GM23248 (cell line): ENCODE results near the gene RAI2. TPM values are rescaled to one million over a fixed set of nuclear protein-coding genes. Genes with fewer than 3 reads are reported as not detected.

Experiments
- DNase-seq: peaks from one replicate; pipeline ENCODE4 v3.0.0-alpha.2; 2015
- H2AFZ ChIP-seq: fragments of 200-600 bp; sonication (generic); 2 replicates; pipeline ENCODE4 v1.6.1; 2016; ENCODE audit warnings: antibody characterized with exemption
- H3F3A ChIP-seq: fragments of 200-600 bp; sonication (generic); 2 replicates; pipeline ENCODE4 v1.6.1; 2016; ENCODE audit warnings: mild to moderate bottlenecking, antibody characterized with exemption, mixed run types; ENCODE audit not compliant: insufficient read depth
- H3K27ac ChIP-seq: fragments of 200-600 bp; sonication (generic); 2 replicates; pipeline ENCODE4 v1.5.1; 2016; ENCODE audit warnings: mild to moderate bottlenecking
- H3K27me3 ChIP-seq: fragments of 200-600 bp; sonication (generic); replicated peaks from 2 replicates; pipeline ENCODE4 v1.6.1; 2016; ENCODE audit warnings: mild to moderate bottlenecking; ENCODE audit not compliant: insufficient read depth
- H3K36me3 ChIP-seq: fragments of 200-600 bp; sonication (generic); 2 replicates; pipeline ENCODE4 v1.6.1; 2016; ENCODE audit warnings: low read depth, mild to moderate bottlenecking
- H3K4me1 ChIP-seq: fragments of 200-600 bp; sonication (generic); 2 replicates; pipeline ENCODE4 v1.6.1; 2016; ENCODE audit warnings: mild to moderate bottlenecking; ENCODE audit not compliant: insufficient read depth
- H3K4me2 ChIP-seq: fragments of 200-600 bp; sonication (generic); one replicate; pipeline ENCODE4 v1.6.1; 2016; ENCODE audit warnings: mild to moderate bottlenecking; ENCODE audit not compliant: unreplicated experiment
- H3K4me3 ChIP-seq: fragments of 200-600 bp; sonication (generic); 2 replicates; pipeline ENCODE4 v1.5.1; 2016; ENCODE audit warnings: mild to moderate bottlenecking
- H3K79me2 ChIP-seq: fragments of 200-600 bp; sonication (generic); 2 replicates; pipeline ENCODE4 v1.6.1; 2016; ENCODE audit warnings: mild to moderate bottlenecking; ENCODE audit not compliant: insufficient read depth
- H3K9ac ChIP-seq: fragments of 200-600 bp; sonication (generic); 2 replicates; pipeline ENCODE4 v1.6.1; 2016; ENCODE audit warnings: mild to moderate bottlenecking
- H3K9me2 ChIP-seq: fragments of 200-600 bp; sonication (generic); 2 replicates; pipeline ENCODE4 v1.6.1; 2016; ENCODE audit warnings: mixed run types, mild to moderate bottlenecking, moderate library complexity; ENCODE audit not compliant: insufficient read depth
- H3K9me3 ChIP-seq: fragments of 200-600 bp; sonication (generic); one replicate; pipeline ENCODE4 v1.6.1; 2017; ENCODE audit warnings: low read depth
- H4K20me1 ChIP-seq: fragments of 200-600 bp; sonication (generic); 2 replicates; pipeline ENCODE4 v1.6.0; 2016; ENCODE audit not compliant: insufficient read depth
- EZH2 ChIP-seq: fragments of 200-600 bp; sonication (generic); IDR thresholded peaks from 2 replicates; pipeline ENCODE4 v1.6.1; 2018; ENCODE audit warnings: antibody characterized with exemption, mild to moderate bottlenecking; ENCODE audit not compliant: insufficient read depth, poor library complexity, severe bottlenecking
- EZH2phosphoT487 ChIP-seq: fragments of 200-600 bp; sonication (generic); IDR thresholded peaks from 2 replicates; pipeline ENCODE4 v1.6.1; 2018; ENCODE audit warnings: antibody characterized with exemption, moderate library complexity, mild to moderate bottlenecking, low read depth; ENCODE audit not compliant: insufficient read depth
- WGBS, 2 experiments: methylation state at CpG; one replicate each; pipeline ENCODE4 v1.1.6; 2015 to 2017; ENCODE audit warnings: low lambda C conversion rate in 2 of 2, low coverage in 1 of 2; ENCODE audit errors: missing lambda C conversion rate in 2 of 2; 5-methylcytosine and 5-hydroxymethylcytosine counted together
- in situ Hi-C: fragments of 300-500 bp; cut with MboI; formaldehyde crosslinking; loops from 2 replicates; pipeline ENCODE4 v1.15.0; 2020
- polyA plus RNA-seq: library from polyadenylated mRNA; unstranded; fragments of >200 nt; fragmentation: Nextera tagmentation; extraction: Ambion mirVana; gene quantifications from 2 replicates; pipeline ENCODE4 v1.2.1, GENCODE V29; 2016
- total RNA-seq: library from RNA; depleted of rRNA; stranded (reverse); fragments of >200 nt; shearing (Covaris generic); gene quantifications from 2 replicates; pipeline ENCODE4 v1.2.3, GENCODE V29; 2014

RAI2 gene
- total and polyA plus RNA-seq, 2 experiments from 2014 or later, result not detected

DNA sequence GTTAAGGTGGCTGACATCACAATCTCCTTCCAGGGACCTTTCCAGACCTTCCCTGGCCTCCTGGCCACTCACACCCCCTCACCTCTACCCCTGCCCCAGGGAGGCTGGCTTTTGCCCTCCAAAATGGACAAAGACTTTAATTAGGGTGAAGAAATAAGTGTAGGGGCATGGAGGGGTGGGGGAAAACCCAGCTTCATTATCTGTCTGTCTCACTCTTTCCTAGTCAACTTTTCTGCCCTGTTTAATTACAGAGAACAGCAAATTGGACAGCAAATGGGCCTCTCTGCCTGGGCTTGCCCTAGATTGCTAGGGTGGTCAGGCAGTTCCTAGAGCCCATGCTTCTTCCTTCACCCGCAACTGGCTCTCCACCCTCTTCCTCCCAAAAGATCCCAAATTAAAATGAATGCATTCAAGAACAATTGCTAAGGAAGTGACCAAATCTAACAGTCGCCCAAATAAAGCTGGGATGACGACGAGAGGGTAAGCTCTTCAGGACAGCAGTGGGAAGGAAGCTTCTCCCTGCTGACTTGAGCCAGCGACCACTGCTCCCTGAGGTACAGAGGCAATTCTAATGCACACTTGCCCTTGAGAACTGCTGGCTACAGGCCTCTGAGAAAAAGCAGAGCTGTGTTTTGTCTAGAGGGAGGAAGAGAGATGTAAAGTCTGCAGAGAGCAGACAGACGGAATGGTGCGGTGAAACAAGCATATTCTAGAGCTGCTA, 12.4 kb downstream of the RAI2 start:
- DNase-seq, result no peak
- H3K9ac ChIP-seq, result no peak overlapping the region

DNA sequence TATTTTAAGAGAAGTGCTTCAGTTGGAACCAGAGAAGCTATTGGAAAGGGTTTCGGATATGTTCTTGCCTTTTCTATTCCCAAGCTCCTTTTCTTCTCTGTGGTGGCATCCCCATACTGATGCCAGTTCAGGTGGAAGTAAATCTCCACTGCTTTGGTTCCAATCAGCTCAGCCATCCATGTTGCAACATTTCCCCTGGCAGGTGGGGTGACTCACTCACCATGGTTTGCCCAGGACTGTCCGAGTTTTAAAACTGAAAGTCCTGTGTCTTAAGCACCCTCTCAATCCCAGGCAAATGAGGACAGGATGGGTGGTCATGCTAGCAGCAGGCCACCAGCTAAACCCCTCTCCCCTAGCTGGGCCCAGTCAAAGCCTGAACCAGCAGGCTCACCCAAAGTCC, 15.1 kb downstream of the RAI2 start:
- Histone ChIP-seq H4K20me1 (no peaks in the 10 kb centered on the region), H3K79me2 (no peaks in the 10 kb centered on the region), H2AFZ (no peak overlapping the region), H3K27me3 (no peaks in the 10 kb centered on the region; the same call in 1 of the 2 replicates), H3K27ac (no peak overlapping the region), H3F3A (no peaks in the 10 kb centered on the region), H3K4me3 (no peak overlapping the region), H3K9ac (no peak overlapping the region), H3K9me2 (no peaks in the 10 kb centered on the region), H3K4me1 (no peaks in the 10 kb centered on the region), H3K9me3 (no peaks in the 10 kb centered on the region), H3K36me3 (no peaks in the 10 kb centered on the region), H3K4me2 (no peak overlapping the region)
- in situ Hi-C loops, result no loop called here
- no peak for DNase-seq
- TF ChIP-seq EZH2phosphoT487 (no peak), EZH2 (no peak)
- 68 to 86% methylated on average over 2 of the region's 2 CpGs for WGBS, 2 experiments

More for the DNA sequence above, 12.4 kb downstream of the RAI2 start:
- Histone ChIP-seq H3K79me2 (no peaks in the 10 kb centered on the region), H3K9me3 (no peaks in the 10 kb centered on the region), H3K4me1 (no peaks in the 10 kb centered on the region), H3K9me2 (no peaks in the 10 kb centered on the region), H3K4me2 (no peak overlapping the region), H3F3A (no peaks in the 10 kb centered on the region), H3K27ac (no peak overlapping the region), H4K20me1 (no peaks in the 10 kb centered on the region), H3K36me3 (no peaks in the 10 kb centered on the region), H3K27me3 (no peaks in the 10 kb centered on the region), H2AFZ (no peak overlapping the region), H3K4me3 (no peak overlapping the region)
- in situ Hi-C loops, result no loop called here
- 76 to 85% methylated on average over 7 of the region's 7 CpGs for WGBS, 2 experiments
- no peak for TF ChIP-seq EZH2
- no peak for TF ChIP-seq EZH2phosphoT487

DNA sequence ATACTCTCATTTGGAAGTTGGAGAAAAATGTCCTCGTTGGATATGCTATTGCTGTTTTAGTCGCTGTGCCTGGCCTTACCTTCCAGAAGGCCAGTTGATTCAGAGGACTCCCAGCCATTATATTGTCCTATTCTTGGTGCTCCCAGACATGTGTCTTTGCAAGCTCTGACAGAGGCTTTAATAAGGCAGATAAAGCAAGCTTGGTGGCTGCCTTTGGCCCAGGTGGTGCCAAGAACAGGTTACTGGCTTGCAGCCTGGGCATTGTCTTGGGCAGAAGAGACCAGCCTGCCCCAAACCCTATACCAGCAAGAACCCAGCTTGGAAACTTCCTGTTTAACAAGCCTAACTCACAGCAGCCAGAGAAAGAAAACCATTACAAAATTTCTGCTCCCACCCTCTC, 16.9 kb downstream of the RAI2 start:
- no peaks in the 10 kb centered on the region for H3K9me3 ChIP-seq
- in situ Hi-C loops, result no loop called here
- H4K20me1 ChIP-seq, result no peaks in the 10 kb centered on the region
- no peak for DNase-seq
- no peaks in the 10 kb centered on the region for H3K9me2 ChIP-seq
- no peak overlapping the region for H2AFZ ChIP-seq
- TF ChIP-seq EZH2phosphoT487 (no peak), EZH2 (no peak)
- no peaks in the 10 kb centered on the region; the same call in 1 of the 2 replicates for H3K27me3 ChIP-seq
- H3K79me2 ChIP-seq, result no peaks in the 10 kb centered on the region
- H3K9ac ChIP-seq, result no peak overlapping the region
- H3K36me3 ChIP-seq, result no peaks in the 10 kb centered on the region
- H3K4me1 ChIP-seq, result no peaks in the 10 kb centered on the region
- H3F3A ChIP-seq, result no peaks in the 10 kb centered on the region
- 0 to 5% methylated on average over 1 to 2 of the region's 2 CpGs for WGBS, 2 experiments
- no peak overlapping the region for H3K4me2 ChIP-seq
- no peak overlapping the region for H3K27ac ChIP-seq
- no peak overlapping the region for H3K4me3 ChIP-seq

DNA sequence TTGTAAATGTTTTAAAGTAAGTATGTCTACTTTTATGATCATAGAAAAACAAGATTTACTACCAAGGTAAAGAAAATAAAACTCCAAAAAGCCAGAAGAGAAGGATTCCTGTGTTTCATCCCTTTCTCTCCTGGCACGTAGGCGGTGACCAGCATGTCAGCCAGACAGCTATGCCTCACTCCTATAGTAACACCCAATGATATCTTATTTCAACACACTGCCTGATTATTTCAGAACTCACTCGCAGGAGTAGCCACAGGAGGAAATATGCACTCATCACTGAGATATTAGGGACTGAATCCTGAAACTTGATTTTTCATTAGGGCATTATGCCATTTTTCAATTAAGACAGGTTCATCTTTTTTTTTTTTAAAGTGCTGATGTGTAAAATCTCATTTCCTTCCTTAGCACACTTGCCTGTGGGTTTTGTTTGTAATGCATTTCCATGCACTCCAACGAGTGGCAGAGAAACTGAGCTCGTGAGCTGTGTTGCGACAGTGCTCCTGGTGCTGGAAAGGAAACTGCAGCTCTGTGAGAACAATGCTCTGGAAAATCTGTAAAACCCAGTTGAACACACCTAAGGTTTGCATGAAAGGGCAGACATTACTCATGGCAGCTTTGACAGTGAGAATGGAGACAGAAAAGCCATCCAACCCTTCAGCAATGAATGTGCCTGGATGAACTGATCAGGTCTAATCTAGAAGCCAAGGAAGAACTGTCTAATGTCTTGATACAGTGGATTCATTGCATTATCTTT, 18.2 kb downstream of the RAI2 start:
- no peaks in the 10 kb centered on the region for H4K20me1 ChIP-seq
- H3K4me1 ChIP-seq, result no peaks in the 10 kb centered on the region
- peak; percentile 24 for DNase-seq
- H3K27ac ChIP-seq, result no peak overlapping the region
- no peaks in the 10 kb centered on the region for H3K79me2 ChIP-seq
- no peak overlapping the region for H3K9ac ChIP-seq
- H3K9me3 ChIP-seq, result no peaks in the 10 kb centered on the region
- no peak overlapping the region for H3K4me2 ChIP-seq
- H3F3A ChIP-seq, result no peaks in the 10 kb centered on the region
- TF ChIP-seq EZH2phosphoT487 (no peak), EZH2 (no peak)
- WGBS, 2 experiments, result 17 to 22% methylated on average over 6 of the region's 6 CpGs
- H3K9me2 ChIP-seq, result no peaks in the 10 kb centered on the region
- no peaks in the 10 kb centered on the region; the same call in 1 of the 2 replicates for H3K27me3 ChIP-seq
- H2AFZ ChIP-seq, result no peak overlapping the region
- in situ Hi-C loops, result no loop called here
- no peaks in the 10 kb centered on the region for H3K36me3 ChIP-seq
- no peak overlapping the region for H3K4me3 ChIP-seq
